ENCODE measurements around the gene PSMC4. TPM values are rescaled to one million over a fixed set of nuclear protein-coding genes. Genes with fewer than 3 reads are reported as not detected.

Gene PSMC4
- total RNA-seq, 1 experiment from 2014 or later, result 120 TPM

DNA sequence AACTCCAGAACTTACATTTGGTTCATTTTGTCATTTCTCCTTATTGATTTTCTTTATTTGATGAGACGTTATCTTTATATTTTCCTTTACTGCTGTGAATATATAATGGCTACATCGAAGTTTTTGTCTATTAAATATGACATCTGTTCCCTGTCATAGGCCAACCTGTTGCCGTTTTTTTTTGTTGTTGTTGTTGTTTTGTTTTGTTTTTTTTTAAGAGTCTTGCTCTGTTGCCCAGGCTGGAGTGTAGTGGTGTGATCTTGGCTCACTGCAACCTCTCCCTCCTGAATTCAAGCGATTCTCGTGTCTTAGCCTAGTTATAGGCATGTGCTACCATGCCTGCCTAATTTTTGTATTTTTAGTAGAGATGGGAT is 55.6 kb downstream of the PSMC4 start:
- ATAC-seq (no peak), DNase-seq (ENCODE audit: low read depth, low spot score) (no peak)
- no peak overlapping the region for H3K9ac ChIP-seq (ENCODE audit: low read length)
- H3K27me3 ChIP-seq (ENCODE audit: insufficient read depth, low read length), result no peaks in the 10 kb centered on the region
- no peak overlapping the region for H3K4me2 ChIP-seq (ENCODE audit: low read length)
- H3K4me3 ChIP-seq (replicated peaks in 1 of 2; ENCODE audit: low read depth in 1 of 2, low read length in 2 of 2), result no peak overlapping the region
- no peak overlapping the region for H3K27ac ChIP-seq (ENCODE audit: low read depth, low read length)
- ChIA-PET RAD21 (ENCODE audit: low non-redundant PET in 1 of 2, low total read pairs in 2 of 2, uncharacterized antibody in 2 of 2, unreplicated experiment in 2 of 2) (no interaction called here), POLR2A (no interaction called here), CTCF (no interaction called here)
- intact Hi-C loops (cut with micrococcal nuclease), result no loop called here
- no TSS peak for BruUV-seq (replicated peaks)
- H3K79me2 ChIP-seq (ENCODE audit: insufficient read depth, low read length), result no peaks in the 10 kb centered on the region
- H3K9me3 ChIP-seq (ENCODE audit: control insufficient read depth in 1 of 2, insufficient read depth in 1 of 2, low read depth in 1 of 2, low read length in 2 of 2), result peaks cover 7 to 54% of the 10 kb centered on the region in 2 experiments; a peak in 3 of 4 replicates
- H3K9me2 ChIP-seq (ENCODE audit: insufficient read depth), result no peaks in the 10 kb centered on the region
- no peak overlapping the region for H2AFZ ChIP-seq (ENCODE audit: low read depth, low read length, poor library complexity, severe bottlenecking)
- H4K20me1 ChIP-seq (ENCODE audit: insufficient read depth), result no peaks in the 10 kb centered on the region
- no peaks in the 10 kb centered on the region for H3K4me1 ChIP-seq (ENCODE audit: control insufficient read depth in 1 of 2, insufficient read depth in 2 of 2, low read length in 2 of 2)
- TF ChIP-seq SP1 (IDR thresholded peaks at IDR 0.05; ENCODE audit: low read depth), result no peak
- TF ChIP-seq, protein P1, sequence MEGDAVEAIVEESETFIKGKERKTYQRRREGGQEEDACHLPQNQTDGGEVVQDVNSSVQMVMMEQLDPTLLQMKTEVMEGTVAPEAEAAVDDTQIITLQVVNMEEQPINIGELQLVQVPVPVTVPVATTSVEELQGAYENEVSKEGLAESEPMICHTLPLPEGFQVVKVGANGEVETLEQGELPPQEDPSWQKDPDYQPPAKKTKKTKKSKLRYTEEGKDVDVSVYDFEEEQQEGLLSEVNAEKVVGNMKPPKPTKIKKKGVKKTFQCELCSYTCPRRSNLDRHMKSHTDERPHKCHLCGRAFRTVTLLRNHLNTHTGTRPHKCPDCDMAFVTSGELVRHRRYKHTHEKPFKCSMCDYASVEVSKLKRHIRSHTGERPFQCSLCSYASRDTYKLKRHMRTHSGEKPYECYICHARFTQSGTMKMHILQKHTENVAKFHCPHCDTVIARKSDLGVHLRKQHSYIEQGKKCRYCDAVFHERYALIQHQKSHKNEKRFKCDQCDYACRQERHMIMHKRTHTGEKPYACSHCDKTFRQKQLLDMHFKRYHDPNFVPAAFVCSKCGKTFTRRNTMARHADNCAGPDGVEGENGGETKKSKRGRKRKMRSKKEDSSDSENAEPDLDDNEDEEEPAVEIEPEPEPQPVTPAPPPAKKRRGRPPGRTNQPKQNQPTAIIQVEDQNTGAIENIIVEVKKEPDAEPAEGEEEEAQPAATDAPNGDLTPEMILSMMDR (IDR thresholded peaks at IDR 0.05 in 2 of 3, conservative IDR thresholded peaks at IDR 0.05 in 1 of 3; ENCODE audit: borderline replicate concordance in 1 of 3, insufficient read depth in 1 of 3, low read depth in 2 of 3, low read length in 2 of 3), result no peak
- TF ChIP-seq EZH2phosphoT487 (IDR thresholded peaks at IDR 0.05; ENCODE audit: borderline replicate concordance), result no peak
- no peak for TF ChIP-seq SRF (IDR thresholded peaks at IDR 0.05; ENCODE audit: low read depth)
- no peak for TF ChIP-seq ZNF274 (IDR thresholded peaks at IDR 0.05; ENCODE audit: low read depth, low read length)
- no peak for TF ChIP-seq TCF7L2 (IDR thresholded peaks at IDR 0.05; ENCODE audit: borderline replicate concordance, extremely low read depth, insufficient read depth, insufficient read length)
- TF ChIP-seq ZFX (IDR thresholded peaks at IDR 0.05), result no peak
- H3K36me3 ChIP-seq (ENCODE audit: control insufficient read depth in 1 of 2, insufficient read depth in 2 of 2, low read length in 2 of 2), result no peaks in the 10 kb centered on the region

Other genes with a start within 250 kb of the PSMC4 start
- not detected for gene CLC, start 233.1 kb upstream of the PSMC4 start, total RNA-seq (2021; ENCODE audit: unreplicated experiment)
- gene LEUTX, start 192.3 kb upstream of the PSMC4 start, total RNA-seq (2021; ENCODE audit: unreplicated experiment), result not detected
- 7.3 TPM for gene DYRK1B, start 137.0 kb upstream of the PSMC4 start, total RNA-seq (2021; ENCODE audit: unreplicated experiment)
- 554 TPM for gene FBL, start 124.8 kb upstream of the PSMC4 start, total RNA-seq (2021; ENCODE audit: unreplicated experiment)
- gene FCGBP, start 36.5 kb upstream of the PSMC4 start, total RNA-seq (2021; ENCODE audit: unreplicated experiment), result 5.7 TPM
- gene ZNF546, start 25.9 kb downstream of the PSMC4 start, total RNA-seq (2021; ENCODE audit: unreplicated experiment), result 0.64 TPM
- gene ZNF780B, start 85.1 kb downstream of the PSMC4 start, total RNA-seq (2021; ENCODE audit: unreplicated experiment), result 10.5 TPM
- 18.9 TPM for gene ZNF780A, start 119.8 kb downstream of the PSMC4 start, total RNA-seq (2021; ENCODE audit: unreplicated experiment)
- 17.3 TPM for gene MAP3K10, start 220.3 kb downstream of the PSMC4 start, total RNA-seq (2021; ENCODE audit: unreplicated experiment)
- 1.7 TPM for gene TTC9B, start 247.2 kb downstream of the PSMC4 start, total RNA-seq (2021; ENCODE audit: unreplicated experiment)

Measured in HCT116 (cell line).